ENCODE results near the gene RNF169.

GRCh38 chr11:74725701-74726100 lies 22.9 kb upstream of the RNF169 start:
- TF ChIP-seq POLR2A (IDR thresholded peaks at IDR 0.05) (no peak), EP300 (IDR thresholded peaks at IDR 0.05) (no peak)
- TF ChIP-seq, protein P1, sequence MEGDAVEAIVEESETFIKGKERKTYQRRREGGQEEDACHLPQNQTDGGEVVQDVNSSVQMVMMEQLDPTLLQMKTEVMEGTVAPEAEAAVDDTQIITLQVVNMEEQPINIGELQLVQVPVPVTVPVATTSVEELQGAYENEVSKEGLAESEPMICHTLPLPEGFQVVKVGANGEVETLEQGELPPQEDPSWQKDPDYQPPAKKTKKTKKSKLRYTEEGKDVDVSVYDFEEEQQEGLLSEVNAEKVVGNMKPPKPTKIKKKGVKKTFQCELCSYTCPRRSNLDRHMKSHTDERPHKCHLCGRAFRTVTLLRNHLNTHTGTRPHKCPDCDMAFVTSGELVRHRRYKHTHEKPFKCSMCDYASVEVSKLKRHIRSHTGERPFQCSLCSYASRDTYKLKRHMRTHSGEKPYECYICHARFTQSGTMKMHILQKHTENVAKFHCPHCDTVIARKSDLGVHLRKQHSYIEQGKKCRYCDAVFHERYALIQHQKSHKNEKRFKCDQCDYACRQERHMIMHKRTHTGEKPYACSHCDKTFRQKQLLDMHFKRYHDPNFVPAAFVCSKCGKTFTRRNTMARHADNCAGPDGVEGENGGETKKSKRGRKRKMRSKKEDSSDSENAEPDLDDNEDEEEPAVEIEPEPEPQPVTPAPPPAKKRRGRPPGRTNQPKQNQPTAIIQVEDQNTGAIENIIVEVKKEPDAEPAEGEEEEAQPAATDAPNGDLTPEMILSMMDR (IDR thresholded peaks at IDR 0.05): no peak

All from ovary (tissue), 3 donors.